GM20431 (cell line): ENCODE data around the gene SIGLEC1.

Source experiments
- in situ Hi-C: fragments of 300-500 bp; cut with MseI, MboI; formaldehyde crosslinking; loops from one replicate; pipeline ENCODE4 v1.15.0; 2020; ENCODE audit warnings: low sequenced_read_pairs; ENCODE audit not compliant: unreplicated experiment

Gene SIGLEC1

GRCh38 chr20:3744806-3745685 lies 32.6 kb upstream of the SIGLEC1 start:
- in situ Hi-C loops, result no loop called here

GRCh38 chr20:3744037-3744436 lies 31.6 kb upstream of the SIGLEC1 start:
- in situ Hi-C loops, result no loop called here

- in situ Hi-C loops, result no loop called here
These were observed 30.9 kb upstream of the SIGLEC1 start for GRCh38 chr20:3743251-3743650.

GRCh38 chr20:3741836-3742458 lies 29.5 kb upstream of the SIGLEC1 start:
- in situ Hi-C loops, result no loop called here

GRCh38 chr20:3740615-3741301 lies 28.4 kb upstream of the SIGLEC1 start:
- in situ Hi-C loops, result no loop called here

GRCh38 chr20:3739926-3740451 lies 27.6 kb upstream of the SIGLEC1 start:
- in situ Hi-C loops, result no loop called here

- in situ Hi-C loops, result no loop called here
These were observed 26.9 kb upstream of the SIGLEC1 start for GRCh38 chr20:3739054-3739925.

GRCh38 chr20:3738111-3739053 lies 26.0 kb upstream of the SIGLEC1 start:
- in situ Hi-C loops, result no loop called here

GRCh38 chr20:3735768-3736167 lies 23.4 kb upstream of the SIGLEC1 start:
- in situ Hi-C loops, result no loop called here

GRCh38 chr20:3734111-3734843 lies 21.9 kb upstream of the SIGLEC1 start:
- in situ Hi-C loops, result no loop called here

- in situ Hi-C loops, result no loop called here
These were observed 21.0 kb upstream of the SIGLEC1 start for GRCh38 chr20:3733119-3733995.

- in situ Hi-C loops, result no loop called here
These were observed 20.1 kb upstream of the SIGLEC1 start, which contains the start of gene HSPA12B for GRCh38 chr20:3732327-3733118. Gene HSPA12B, plus strand, starts transcription at chr20:3732685. Its CDS starts 5,990 bp downstream, at chr20:3738675.

- in situ Hi-C loops, result no loop called here
These were observed 19.5 kb upstream of the SIGLEC1 start for GRCh38 chr20:3731944-3732326.

GRCh38 chr20:3730803-3731672 lies 18.6 kb upstream of the SIGLEC1 start:
- in situ Hi-C loops, result no loop called here

- in situ Hi-C loops, result no loop called here
These were observed 17.6 kb upstream of the SIGLEC1 start for GRCh38 chr20:3729811-3730540.
